ENCODE results near the gene NCEH1.

Gene NCEH1

DNA sequence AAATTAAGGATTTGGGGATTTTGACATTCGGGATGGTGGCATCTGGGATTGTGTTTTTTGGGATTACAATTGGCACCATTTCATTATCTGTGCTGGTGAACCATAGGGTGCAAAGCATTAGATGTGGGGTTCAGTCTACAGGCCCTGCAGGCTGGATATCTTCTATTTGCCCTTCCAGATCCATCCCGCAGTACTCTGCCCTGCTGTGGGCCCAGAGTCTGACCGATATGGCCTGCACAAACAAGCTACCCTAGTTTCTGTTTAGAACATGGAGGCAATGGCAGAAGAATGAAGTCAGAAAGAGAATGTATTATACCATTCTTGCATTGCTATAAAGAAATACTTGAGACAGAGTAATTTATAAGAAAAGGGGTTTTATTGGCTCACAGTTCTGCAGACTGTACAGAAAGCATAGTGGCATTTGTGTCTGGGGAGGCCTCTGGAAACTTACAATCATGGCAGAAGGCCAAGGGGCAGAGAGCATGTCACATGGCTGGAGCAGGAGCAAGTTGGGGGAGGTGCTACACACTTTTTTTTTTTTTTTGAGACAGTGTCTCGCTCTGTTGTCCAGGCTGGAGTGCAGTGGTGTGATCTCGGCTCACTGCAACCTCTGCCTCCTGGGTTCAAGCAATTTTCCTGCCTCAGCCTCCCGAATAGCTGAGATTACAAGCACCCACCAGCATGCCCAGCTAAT, 93.7 kb downstream of the NCEH1 start:
- no peak overlapping the region for H2AFZ ChIP-seq (ENCODE audit: insufficient read depth, low read length, poor library complexity)
- H2BK12ac ChIP-seq (ENCODE audit: low read length): no peak overlapping the region
- H2BK5ac ChIP-seq (ENCODE audit: low read depth, low read length, poor library complexity): no peak overlapping the region
- no peak overlapping the region for H3K4me2 ChIP-seq (ENCODE audit: low read length)
- no peak overlapping the region for H3K18ac ChIP-seq (ENCODE audit: low read length)
- no peak overlapping the region for H4K12ac ChIP-seq (ENCODE audit: low read depth, low read length)
- no peak for DNase-seq
- no peak overlapping the region for H4K8ac ChIP-seq (ENCODE audit: low read depth, low read length)
- no peak overlapping the region for H3K4ac ChIP-seq (ENCODE audit: low read depth, low read length)
- no peak overlapping the region for H2BK120ac ChIP-seq (ENCODE audit: insufficient read depth, low read length, poor library complexity)
- H3K9ac ChIP-seq (ENCODE audit: low read length): no peak overlapping the region
- H3K27me3 ChIP-seq (ENCODE audit: insufficient read depth, low read length): no peaks in the 10 kb centered on the region
- H4K91ac ChIP-seq (ENCODE audit: low read depth, low read length): no peak overlapping the region
- no peak overlapping the region for H2AK5ac ChIP-seq (ENCODE audit: low read length)
- no peaks in the 10 kb centered on the region for H3K79me2 ChIP-seq (ENCODE audit: control insufficient read depth, insufficient read depth, low read length, poor library complexity)
- whole genome bisulfite sequencing (ENCODE audit: extremely low coverage, insufficient coverage, insufficient read length): no CpG with 5 or more reads among the region's 6 CpGs
- H3K79me1 ChIP-seq (ENCODE audit: low read length): no peaks in the 10 kb centered on the region
- H3K27ac ChIP-seq (ENCODE audit: low read depth, low read length): no peak overlapping the region
- H3K4me1 ChIP-seq (ENCODE audit: control insufficient read depth in 1 of 2, insufficient read depth in 2 of 2, low read length in 2 of 2): no peaks in the 10 kb centered on the region
- H3K9me3 ChIP-seq (ENCODE audit: insufficient read depth, low read depth, low read length): peaks cover 3% of the 10 kb centered on the region
- no peak overlapping the region for H3K14ac ChIP-seq (ENCODE audit: low read length)
- H3K23ac ChIP-seq (ENCODE audit: low read length): no peak overlapping the region
- H3K4me3 ChIP-seq (ENCODE audit: low read depth, low read length): no peak overlapping the region
- no peaks in the 10 kb centered on the region for H3K36me3 ChIP-seq (ENCODE audit: control insufficient read depth in 1 of 2, insufficient read depth in 2 of 2, low read length in 2 of 2)

DNA sequence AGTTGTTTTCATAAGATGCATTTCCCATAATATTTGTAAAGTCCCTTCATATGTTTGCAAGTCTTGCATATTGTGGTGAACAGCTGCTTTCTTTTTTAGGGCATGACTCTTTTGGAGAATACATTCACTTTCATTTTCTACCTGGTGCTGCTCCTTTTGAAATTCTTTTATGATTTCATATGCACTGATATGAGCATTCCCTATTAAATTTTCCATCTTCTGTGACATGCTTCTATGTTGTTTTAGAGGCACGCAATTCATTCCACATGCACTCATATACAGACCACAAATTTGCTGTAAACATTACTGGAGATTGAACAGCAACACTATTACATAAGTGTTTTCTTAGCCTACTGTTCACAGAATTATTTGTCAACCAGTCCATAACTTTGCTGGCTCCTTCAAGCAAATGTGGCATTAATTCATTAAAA, 94.8 kb downstream of the NCEH1 start:
- Histone ChIP-seq H3K79me2 (ENCODE audit: control insufficient read depth, insufficient read depth, low read length, poor library complexity) (no peaks in the 10 kb centered on the region), H2BK5ac (ENCODE audit: low read depth, low read length, poor library complexity) (no peak overlapping the region), H3K18ac (ENCODE audit: low read length) (no peak overlapping the region), H4K8ac (ENCODE audit: low read depth, low read length) (no peak overlapping the region), H3K4ac (ENCODE audit: low read depth, low read length) (no peak overlapping the region), H3K14ac (ENCODE audit: low read length) (no peak overlapping the region), H3K79me1 (ENCODE audit: low read length) (no peaks in the 10 kb centered on the region), H2AK5ac (ENCODE audit: low read length) (no peak overlapping the region), H3K27ac (ENCODE audit: low read depth, low read length) (no peak overlapping the region), H2BK12ac (ENCODE audit: low read length) (no peak overlapping the region), H2BK120ac (ENCODE audit: insufficient read depth, low read length, poor library complexity) (no peak overlapping the region), H3K9me3 (ENCODE audit: insufficient read depth, low read depth, low read length) (peaks cover 3% of the 10 kb centered on the region), H4K91ac (ENCODE audit: low read depth, low read length) (no peak overlapping the region), H3K4me2 (ENCODE audit: low read length) (no peak overlapping the region), H3K36me3 (ENCODE audit: control insufficient read depth in 1 of 2, insufficient read depth in 2 of 2, low read length in 2 of 2) (no peaks in the 10 kb centered on the region), H3K4me3 (ENCODE audit: low read depth, low read length) (no peak overlapping the region), H3K23ac (ENCODE audit: low read length) (no peak overlapping the region), H3K27me3 (ENCODE audit: insufficient read depth, low read length) (no peaks in the 10 kb centered on the region), H3K4me1 (ENCODE audit: control insufficient read depth in 1 of 2, insufficient read depth in 2 of 2, low read length in 2 of 2) (no peaks in the 10 kb centered on the region), H2AFZ (ENCODE audit: insufficient read depth, low read length, poor library complexity) (no peak overlapping the region), H3K9ac (ENCODE audit: low read length) (no peak overlapping the region), H4K12ac (ENCODE audit: low read depth, low read length) (no peak overlapping the region)
- no CpG with 5 or more reads among the region's 1 CpG for WGBS (ENCODE audit: extremely low coverage, insufficient coverage, insufficient read length)
- no peak for DNase-seq

- Histone ChIP-seq H2BK120ac (ENCODE audit: insufficient read depth, low read length, poor library complexity) (no peak overlapping the region), H3K4me1 (ENCODE audit: control insufficient read depth in 1 of 2, insufficient read depth in 2 of 2, low read length in 2 of 2) (no peaks in the 10 kb centered on the region), H3K27ac (ENCODE audit: low read depth, low read length) (no peak overlapping the region), H3K9ac (ENCODE audit: low read length) (no peak overlapping the region), H3K4ac (ENCODE audit: low read depth, low read length) (no peak overlapping the region), H4K91ac (ENCODE audit: low read depth, low read length) (no peak overlapping the region), H4K8ac (ENCODE audit: low read depth, low read length) (no peak overlapping the region), H3K4me2 (ENCODE audit: low read length) (no peak overlapping the region), H3K79me1 (ENCODE audit: low read length) (no peaks in the 10 kb centered on the region), H2AK5ac (ENCODE audit: low read length) (no peak overlapping the region), H3K27me3 (ENCODE audit: insufficient read depth, low read length) (no peaks in the 10 kb centered on the region), H3K79me2 (ENCODE audit: control insufficient read depth, insufficient read depth, low read length, poor library complexity) (no peaks in the 10 kb centered on the region), H3K9me3 (ENCODE audit: insufficient read depth, low read depth, low read length) (peaks cover 3% of the 10 kb centered on the region), H3K4me3 (ENCODE audit: low read depth, low read length) (no peak overlapping the region), H3K14ac (ENCODE audit: low read length) (no peak overlapping the region), H2BK5ac (ENCODE audit: low read depth, low read length, poor library complexity) (no peak overlapping the region), H2AFZ (ENCODE audit: insufficient read depth, low read length, poor library complexity) (no peak overlapping the region), H4K12ac (ENCODE audit: low read depth, low read length) (no peak overlapping the region), H3K36me3 (ENCODE audit: control insufficient read depth in 1 of 2, insufficient read depth in 2 of 2, low read length in 2 of 2) (no peaks in the 10 kb centered on the region), H3K23ac (ENCODE audit: low read length) (no peak overlapping the region), H2BK12ac (ENCODE audit: low read length) (no peak overlapping the region), H3K18ac (ENCODE audit: low read length) (no peak overlapping the region)
- no CpG with 5 or more reads among the region's 5 CpGs for WGBS (ENCODE audit: extremely low coverage, insufficient coverage, insufficient read length)
- DNase-seq: no peak
These were observed 95.6 kb downstream of the NCEH1 start for GRCh38 chr3:172615296-172615695.

DNA sequence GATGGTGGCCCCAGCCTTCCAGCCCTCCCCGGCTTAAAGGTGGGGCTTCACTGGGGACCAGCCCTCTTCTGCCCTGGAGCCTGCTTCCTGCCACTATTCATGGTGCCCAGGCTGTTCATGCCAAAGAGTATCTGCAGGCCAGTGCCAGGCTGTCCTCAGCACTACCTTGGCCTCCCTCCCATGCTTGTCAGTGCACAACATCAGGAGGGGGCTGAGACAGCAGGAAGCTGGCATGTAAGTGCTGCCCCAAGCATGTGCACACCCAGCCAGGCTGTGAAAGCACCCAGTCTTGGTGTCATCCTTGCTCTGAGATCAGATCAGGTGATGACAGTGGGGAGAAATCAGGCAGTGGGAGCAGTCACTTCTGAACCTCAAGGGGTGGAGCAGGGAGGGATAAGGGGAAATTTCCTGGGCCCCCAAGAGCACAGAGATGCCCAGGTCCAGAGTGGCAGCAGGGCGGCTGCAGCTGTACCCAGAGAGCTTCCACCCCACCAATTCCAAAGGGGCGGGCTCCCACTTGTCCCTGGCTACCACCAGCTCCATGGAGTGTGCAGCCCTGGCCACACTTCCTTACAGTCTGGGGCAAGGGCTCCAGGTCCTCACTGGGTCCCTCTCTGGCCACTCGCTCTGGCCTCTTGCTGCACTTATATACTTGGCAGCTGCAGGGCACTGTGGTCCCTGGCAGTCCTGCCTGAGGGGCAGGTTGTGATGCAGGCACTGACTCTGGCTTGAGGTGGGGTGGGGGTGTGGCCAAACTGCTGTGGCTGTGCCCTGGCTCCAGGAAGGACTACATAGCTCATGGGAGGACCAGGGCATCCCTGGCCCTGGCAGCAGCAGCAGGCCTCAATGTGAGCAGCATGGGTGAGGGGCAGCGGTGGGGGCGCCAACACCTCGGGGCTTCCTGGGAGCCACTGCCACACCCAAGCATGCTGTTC, 96.3 kb downstream of the NCEH1 start:
- Histone ChIP-seq H2BK120ac (ENCODE audit: insufficient read depth, low read length, poor library complexity) (no peak overlapping the region), H4K12ac (ENCODE audit: low read depth, low read length) (no peak overlapping the region), H2BK5ac (ENCODE audit: low read depth, low read length, poor library complexity) (no peak overlapping the region), H3K9ac (ENCODE audit: low read length) (no peak overlapping the region), H3K23ac (ENCODE audit: low read length) (no peak overlapping the region), H3K27me3 (ENCODE audit: insufficient read depth, low read length) (no peaks in the 10 kb centered on the region), H4K8ac (ENCODE audit: low read depth, low read length) (no peak overlapping the region), H3K9me3 (ENCODE audit: insufficient read depth, low read depth, low read length) (peaks cover 3% of the 10 kb centered on the region), H3K14ac (ENCODE audit: low read length) (no peak overlapping the region), H2AK5ac (ENCODE audit: low read length) (no peak overlapping the region), H3K79me2 (ENCODE audit: control insufficient read depth, insufficient read depth, low read length, poor library complexity) (no peaks in the 10 kb centered on the region), H3K4me3 (ENCODE audit: low read depth, low read length) (no peak overlapping the region), H3K36me3 (ENCODE audit: control insufficient read depth in 1 of 2, insufficient read depth in 2 of 2, low read length in 2 of 2) (no peaks in the 10 kb centered on the region), H3K4me2 (ENCODE audit: low read length) (no peak overlapping the region), H2AFZ (ENCODE audit: insufficient read depth, low read length, poor library complexity) (no peak overlapping the region), H3K4ac (ENCODE audit: low read depth, low read length) (no peak overlapping the region), H3K4me1 (ENCODE audit: control insufficient read depth in 1 of 2, insufficient read depth in 2 of 2, low read length in 2 of 2) (no peaks in the 10 kb centered on the region), H4K91ac (ENCODE audit: low read depth, low read length) (no peak overlapping the region), H3K27ac (ENCODE audit: low read depth, low read length) (no peak overlapping the region), H3K79me1 (ENCODE audit: low read length) (no peaks in the 10 kb centered on the region), H3K18ac (ENCODE audit: low read length) (no peak overlapping the region), H2BK12ac (ENCODE audit: low read length) (no peak overlapping the region)
- DNase-seq: no peak
- no CpG with 5 or more reads among the region's 7 CpGs for WGBS (ENCODE audit: extremely low coverage, insufficient coverage, insufficient read length)
